Sigmoid colon (tissue), 7 donors: ENCODE measurements around the gene F11. TPM values are rescaled to one million over a fixed set of nuclear protein-coding genes. Genes with fewer than 3 reads are reported as not detected.
"Not testable (repeated sequence)": the region's sequence is repeated elsewhere in the genome, so short reads cannot be mapped to it uniquely, and the experiment has no call there.

ENCODE experiments used
- DNase-seq: peaks from one replicate; pipeline ENCODE4 v3.0.0-alpha.2; 2019
- H3K27ac ChIP-seq, 4 donors: fragments of 200-600 bp; sonication (generic); one replicate each; pipeline ENCODE4 v1.5.1; 2016 to 2019; ENCODE audit warnings: mild to moderate bottlenecking in 1 of 4
- H3K27me3 ChIP-seq, 3 donors: fragments of 200-600 bp; sonication (generic); one replicate each; pipeline ENCODE4 v1.5.1; 2019; ENCODE audit warnings: mild to moderate bottlenecking in 1 of 3
- H3K36me3 ChIP-seq, 4 donors: fragments of 200-600 bp; sonication (generic); one replicate each; pipeline ENCODE4 v1.5.1; 2016 to 2019
- H3K4me1 ChIP-seq, 4 donors: fragments of 200-600 bp; sonication (generic); one replicate each; pipeline ENCODE4 v1.5.1; 2017 to 2019
- H3K4me3 ChIP-seq, 4 donors: fragments of 200-600 bp; sonication (generic); one replicate each; pipeline ENCODE4 v1.5.1; 2017 to 2019; ENCODE audit warnings: mild to moderate bottlenecking in 2 of 4, moderate library complexity in 1 of 4
- H3K9me3 ChIP-seq, 4 donors: fragments of 200-600 bp in 3 of 4; sonication (generic) in 3 of 4; one replicate each; pipeline versions ENCODE4 v1.5.1 to v1.6.1; 2013 to 2019
- EP300 ChIP-seq, 4 donors: sonication (generic); formaldehyde crosslinking; IDR thresholded peaks; one replicate each; pipeline ENCODE4 v1.6.1; 2017; ENCODE audit warnings: antibody characterized with exemption in 4 of 4
- POLR2A ChIP-seq, 2 donors: fragments of 450-650 bp; IDR thresholded peaks; one replicate each; pipeline ENCODE4 v1.6.1; 2016; ENCODE audit warnings: antibody characterized with exemption in 2 of 2, mild to moderate bottlenecking in 2 of 2, moderate library complexity in 2 of 2
- POLR2AphosphoS5 ChIP-seq, 4 donors: sonication (generic); formaldehyde crosslinking; IDR thresholded peaks; one replicate each; pipeline ENCODE4 v1.6.1; 2017; ENCODE audit warnings: antibody characterized with exemption in 4 of 4
- WGBS, 2 donors: extraction: QIAGEN DNeasy Blood & Tissue Kit; methylation state at CpG; one replicate each; pipeline ENCODE4 v1.1.7; 2013; 5-methylcytosine and 5-hydroxymethylcytosine counted together
- intact Hi-C: fragments of 100-400 bp; cut with DNase I; formaldehyde crosslinking; loops from one replicate; pipeline ENCODE4 v1.15.1; 2023
- polyA plus RNA-seq, 3 donors: library from polyadenylated mRNA; stranded (reverse); fragments of 200-250 nt; gene quantifications; one replicate each; pipeline ENCODE4 v1.2.3, GENCODE V29; 2013
- total RNA-seq, 4 donors: library from RNA; depleted of rRNA; stranded (reverse); fragments of >200 nt; gene quantifications; one replicate each; pipeline ENCODE4 v1.1.0, GENCODE V29; 2016
- TF ChIP-seq, protein P1 (sequence below), 4 experiments: fragments of 450-650 bp in 3 of 4; fragments of 200-600 bp in 1 of 4; IDR thresholded peaks; one replicate each; pipeline ENCODE4 v1.5.1; 2016 to 2019; ENCODE audit warnings: antibody characterized with exemption in 4 of 4, mild to moderate bottlenecking in 3 of 4, moderate library complexity in 2 of 4
- donor health status: healthy with polysubstance abuse.
- donor health status: Bipolar disorder and iron deficiency.
- donor health status: healthy.

Gene F11
- total and polyA plus RNA-seq, 7 donors = 0.14 to 0.54 TPM; not detected in 5

DNA sequence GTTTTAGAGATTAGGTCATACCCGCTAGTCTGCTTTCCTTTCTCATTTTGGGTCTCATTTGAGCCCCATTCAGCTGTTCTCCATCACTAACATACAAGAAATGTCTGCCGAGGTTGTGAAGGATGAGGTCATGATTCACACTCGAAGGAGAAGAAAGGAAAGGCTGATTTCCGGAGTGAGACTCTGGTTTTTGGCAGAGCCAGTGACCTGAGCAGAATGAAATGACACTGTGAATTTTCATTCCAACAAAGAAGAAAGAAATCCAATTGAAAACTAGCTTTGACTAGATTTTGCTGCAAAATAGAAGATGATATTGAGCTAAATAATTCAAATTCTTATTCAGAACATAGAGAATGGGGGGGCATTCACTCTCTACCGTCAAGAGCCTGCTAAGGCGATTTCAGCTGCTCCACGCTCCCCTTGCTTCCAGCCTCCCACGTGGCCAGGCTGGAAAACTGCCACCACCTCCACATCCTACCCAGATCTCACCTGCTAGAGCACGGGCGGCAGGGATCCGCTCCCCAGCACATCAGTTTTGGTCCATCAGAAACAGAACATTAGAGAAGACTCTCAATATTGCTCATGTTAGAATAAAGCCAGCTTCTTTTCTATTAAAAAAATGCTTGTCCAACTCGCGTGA lies 39.0 kb downstream of the F11 start:
- no peak overlapping the region for H3K4me3 ChIP-seq
- no peak for DNase-seq
- WGBS, 2 donors = 73 to 90% methylated on average over 13 of the region's 13 CpGs
- H3K27ac ChIP-seq = no peak overlapping the region
- intact Hi-C loops = no loop called here
- no peaks in the 10 kb centered on the region for H3K36me3 ChIP-seq
- TF ChIP-seq POLR2A (IDR thresholded peaks at IDR 0.05) = no peak
- TF ChIP-seq, protein P1, sequence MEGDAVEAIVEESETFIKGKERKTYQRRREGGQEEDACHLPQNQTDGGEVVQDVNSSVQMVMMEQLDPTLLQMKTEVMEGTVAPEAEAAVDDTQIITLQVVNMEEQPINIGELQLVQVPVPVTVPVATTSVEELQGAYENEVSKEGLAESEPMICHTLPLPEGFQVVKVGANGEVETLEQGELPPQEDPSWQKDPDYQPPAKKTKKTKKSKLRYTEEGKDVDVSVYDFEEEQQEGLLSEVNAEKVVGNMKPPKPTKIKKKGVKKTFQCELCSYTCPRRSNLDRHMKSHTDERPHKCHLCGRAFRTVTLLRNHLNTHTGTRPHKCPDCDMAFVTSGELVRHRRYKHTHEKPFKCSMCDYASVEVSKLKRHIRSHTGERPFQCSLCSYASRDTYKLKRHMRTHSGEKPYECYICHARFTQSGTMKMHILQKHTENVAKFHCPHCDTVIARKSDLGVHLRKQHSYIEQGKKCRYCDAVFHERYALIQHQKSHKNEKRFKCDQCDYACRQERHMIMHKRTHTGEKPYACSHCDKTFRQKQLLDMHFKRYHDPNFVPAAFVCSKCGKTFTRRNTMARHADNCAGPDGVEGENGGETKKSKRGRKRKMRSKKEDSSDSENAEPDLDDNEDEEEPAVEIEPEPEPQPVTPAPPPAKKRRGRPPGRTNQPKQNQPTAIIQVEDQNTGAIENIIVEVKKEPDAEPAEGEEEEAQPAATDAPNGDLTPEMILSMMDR (IDR thresholded peaks at IDR 0.05) = no peak
- no peak for TF ChIP-seq POLR2AphosphoS5 (IDR thresholded peaks at IDR 0.05)
- TF ChIP-seq EP300 (IDR thresholded peaks at IDR 0.05) = no peak
- H3K9me3 ChIP-seq = no peaks in the 10 kb centered on the region
- peaks cover 0 to 20% (median 11%) of the 10 kb centered on the region in 4 donors for H3K4me1 ChIP-seq
- H3K27me3 ChIP-seq = no peaks in the 10 kb centered on the region

DNA sequence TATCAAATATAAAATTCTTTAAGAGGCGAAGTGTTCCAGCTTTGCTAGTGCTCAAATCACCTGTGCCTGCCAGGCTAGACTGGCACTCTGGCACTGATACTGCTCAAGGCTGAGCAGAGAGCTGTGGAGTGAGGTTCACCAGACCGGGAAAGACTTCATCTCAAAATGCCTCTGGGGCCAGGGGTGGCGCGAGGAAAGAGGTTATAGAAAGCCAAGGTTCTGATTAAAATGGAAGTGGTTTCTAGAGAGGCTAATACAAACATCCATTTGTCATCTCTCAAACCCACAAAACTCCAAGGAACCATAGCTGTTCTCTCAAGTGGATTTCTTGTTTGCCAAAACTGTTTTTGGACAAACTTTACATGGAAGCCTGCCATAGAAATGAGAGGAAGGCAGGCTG lies 41.5 kb downstream of the F11 start:
- Histone ChIP-seq H3K27ac (no peak overlapping the region), H3K27me3 (no peaks in the 10 kb centered on the region), H3K36me3 (no peaks in the 10 kb centered on the region), H3K4me1 (peaks cover 0 to 20% (median 11%) of the 10 kb centered on the region in 4 donors), H3K9me3 (no peaks in the 10 kb centered on the region), H3K4me3 (no peak overlapping the region)
- DNase-seq = no peak
- intact Hi-C loops = no loop called here
- TF ChIP-seq POLR2A (IDR thresholded peaks at IDR 0.05) (no peak), POLR2AphosphoS5 (IDR thresholded peaks at IDR 0.05) (no peak), EP300 (IDR thresholded peaks at IDR 0.05) (no peak)
- TF ChIP-seq, protein P1 (IDR thresholded peaks at IDR 0.05) = no peak
- 71 to 91% methylated on average over 4 of the region's 4 CpGs for WGBS, 2 donors

DNA sequence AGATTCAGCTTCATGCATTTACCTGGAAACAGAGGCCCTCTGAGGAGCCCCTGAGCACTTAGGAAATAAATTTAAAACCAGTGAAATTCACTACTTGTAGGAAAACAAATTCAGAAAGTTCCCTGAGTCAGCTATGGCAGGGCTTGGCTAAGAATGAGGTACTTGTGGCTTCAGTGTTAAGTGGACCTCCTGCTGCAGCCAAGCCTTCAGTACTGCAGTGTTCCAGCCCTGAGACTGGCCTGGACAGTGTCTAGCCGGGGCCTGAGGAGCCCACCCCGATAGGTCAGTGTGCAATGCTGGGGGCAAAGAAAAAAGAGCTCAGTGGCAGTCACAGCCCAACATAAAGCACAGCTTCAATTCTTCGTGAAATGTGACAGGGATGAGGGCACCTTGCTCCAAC lies 41.9 kb downstream of the F11 start:
- no peaks in the 10 kb centered on the region for H3K9me3 ChIP-seq
- H3K27me3 ChIP-seq = no peaks in the 10 kb centered on the region
- H3K4me3 ChIP-seq = no peak overlapping the region
- no peak for DNase-seq
- H3K4me1 ChIP-seq = peaks cover 0 to 20% (median 11%) of the 10 kb centered on the region in 4 donors
- 77 to 84% methylated on average over 3 of the region's 3 CpGs for WGBS, 2 donors
- intact Hi-C loops = no loop called here
- no peaks in the 10 kb centered on the region for H3K36me3 ChIP-seq
- H3K27ac ChIP-seq = no peak overlapping the region
- TF ChIP-seq, protein P1 (IDR thresholded peaks at IDR 0.05) = no peak
- TF ChIP-seq EP300 (IDR thresholded peaks at IDR 0.05) (no peak), POLR2A (IDR thresholded peaks at IDR 0.05) (no peak), POLR2AphosphoS5 (IDR thresholded peaks at IDR 0.05) (no peak)

DNA sequence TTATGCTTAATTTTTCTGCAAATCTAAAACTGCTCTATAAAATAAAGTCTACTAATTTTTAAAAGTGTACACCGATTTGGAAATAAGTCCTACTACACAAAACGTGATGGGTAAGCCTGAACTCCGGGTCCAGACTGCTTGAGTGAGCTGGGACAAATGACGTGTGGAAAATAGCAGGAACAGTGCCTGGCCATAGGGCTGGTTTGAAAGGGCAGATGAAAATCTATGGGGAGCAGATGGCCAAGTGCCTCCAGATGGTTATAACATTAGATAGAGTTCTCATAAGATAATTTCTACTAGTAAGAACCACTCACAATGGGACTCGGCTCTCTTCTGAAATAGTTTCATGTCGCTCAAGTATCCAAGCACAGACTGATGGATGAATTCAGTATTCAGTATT lies 52.5 kb downstream of the F11 start:
- 80 to 81% methylated on average over 6 of the region's 6 CpGs for WGBS, 2 donors
- no peak for TF ChIP-seq POLR2AphosphoS5 (IDR thresholded peaks at IDR 0.05)
- TF ChIP-seq EP300 (IDR thresholded peaks at IDR 0.05) = no peak
- TF ChIP-seq POLR2A (IDR thresholded peaks at IDR 0.05) = no peak
- TF ChIP-seq, protein P1 (IDR thresholded peaks at IDR 0.05) = no peak

DNA sequence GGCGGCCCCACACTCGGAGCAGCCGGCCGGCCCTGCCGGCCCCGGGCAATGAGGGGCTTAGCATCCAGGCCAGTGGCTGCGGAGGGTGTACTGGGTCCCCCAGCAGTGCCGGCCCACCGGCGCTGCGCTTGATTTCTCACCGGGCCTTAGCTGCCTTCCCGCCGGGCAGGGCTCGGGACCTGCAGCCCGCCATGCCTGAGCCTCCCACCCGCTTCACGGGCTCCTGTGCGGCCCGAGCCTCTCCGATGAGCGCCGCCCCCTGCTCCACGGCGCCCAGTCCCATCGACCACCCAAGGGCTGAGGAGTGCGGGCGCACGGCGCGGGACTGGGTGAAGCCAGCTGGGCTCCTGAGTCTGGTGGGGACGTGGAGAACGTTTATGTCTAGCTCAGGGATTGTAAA lies 58.7 kb downstream of the F11 start:
- H3K27me3 ChIP-seq, intact Hi-C loops, H3K4me1 ChIP-seq, H3K36me3 ChIP-seq, DNase-seq, H3K4me3 ChIP-seq, H3K27ac ChIP-seq, H3K9me3 ChIP-seq: not testable (repeated sequence)
- 94 to 95% methylated on average over 33 of the region's 33 CpGs for WGBS, 2 donors

More for the DNA sequence above, 52.5 kb downstream of the F11 start:
- Histone ChIP-seq H3K27ac (no peak overlapping the region), H3K27me3 (peaks cover 0 to 9% (median 0%) of the 10 kb centered on the region in 3 donors), H3K4me3 (no peak overlapping the region), H3K9me3 (no peaks in the 10 kb centered on the region), H3K4me1 (no peaks in the 10 kb centered on the region), H3K36me3 (no peaks in the 10 kb centered on the region)
- intact Hi-C loops = no loop called here
- no peak for DNase-seq
